HT-29 (cell line): Measurements from ENCODE around the gene ATP6V0D1. TPM values are rescaled to one million over a fixed set of nuclear protein-coding genes. Genes with fewer than 3 reads are reported as not detected.
"Not testable (repeated sequence)": the region's sequence is repeated elsewhere in the genome, so short reads cannot be mapped to it uniquely, and the experiment has no call there.

ENCODE experiments used
- DNase-seq: peaks from one replicate; pipeline ENCODE4 v3.0.0-alpha.2; 2015; ENCODE audit warnings: low spot score
- total RNA-seq: library from RNA; depleted of rRNA; stranded (reverse); fragments of >200 nt; shearing (Covaris generic); gene quantifications from 2 replicates; pipeline ENCODE4 v1.2.3, GENCODE V29; 2014

Gene ATP6V0D1
- total RNA-seq, 1 experiment from 2014 or later, result 99.5 TPM

DNA sequence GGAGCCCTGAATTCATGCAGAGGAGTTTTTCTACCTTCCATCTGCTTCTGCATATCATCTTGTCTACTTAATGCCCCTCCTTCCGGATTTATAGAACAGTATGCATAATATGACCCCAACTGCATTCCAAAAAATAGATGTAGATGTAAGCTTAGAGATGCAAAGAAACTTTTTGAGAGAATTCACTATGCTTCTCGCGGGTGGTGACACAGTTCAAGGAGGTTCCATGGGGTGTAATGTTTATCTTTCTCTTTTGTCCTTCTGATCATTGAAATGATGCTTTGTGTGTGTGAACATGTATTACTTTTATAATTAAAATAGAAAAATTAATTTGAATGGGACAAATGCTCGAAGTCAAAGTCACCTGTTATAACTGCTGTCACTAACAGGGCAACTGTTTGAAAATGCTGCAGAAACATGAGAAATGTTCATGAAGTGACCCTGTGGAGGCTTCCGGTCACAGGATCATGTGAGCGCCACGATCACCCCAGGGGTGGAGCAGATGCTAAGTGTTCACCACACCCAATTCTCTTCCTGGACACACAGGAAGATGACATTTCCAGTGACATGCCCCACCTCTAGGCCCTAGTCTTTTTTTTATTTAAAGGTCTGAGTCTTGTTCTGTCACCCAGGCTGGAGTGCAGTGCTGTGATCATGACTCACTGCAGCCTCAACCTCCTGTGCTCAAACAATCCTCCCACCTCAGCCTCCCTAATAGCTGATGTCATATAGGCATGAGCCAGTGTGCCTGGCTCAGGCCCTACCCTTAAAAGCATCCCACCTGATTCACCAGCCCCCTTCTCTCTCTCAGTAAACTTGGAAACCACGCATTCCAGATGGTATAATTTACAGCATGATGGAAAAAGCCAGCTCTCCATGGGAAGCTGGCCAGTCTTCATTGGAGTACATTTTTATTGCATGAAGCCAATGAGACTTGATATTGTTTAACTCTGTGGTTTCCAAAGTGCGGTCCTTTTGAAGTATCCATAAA, 23.4 kb upstream of the ATP6V0D1 start:
- no peak for DNase-seq

DNA sequence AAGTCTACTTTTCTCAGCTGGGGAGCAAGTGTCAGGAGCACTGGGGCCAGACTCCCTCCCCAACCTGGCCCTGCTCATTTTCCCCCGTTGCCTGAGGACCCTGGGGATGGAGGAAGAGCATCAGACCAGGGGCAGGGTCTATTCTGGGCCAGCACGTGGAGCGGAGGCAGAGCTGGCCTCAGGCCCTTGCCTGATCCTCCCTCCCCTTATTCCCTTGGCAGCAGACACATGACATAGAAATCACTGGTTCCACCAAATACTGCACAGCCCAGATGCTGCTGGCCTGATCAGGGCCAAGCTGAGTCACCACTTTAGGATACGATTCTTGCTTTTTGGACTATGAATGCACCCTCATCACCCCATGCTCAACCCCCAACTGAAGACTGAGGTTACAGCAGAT, 18.1 kb upstream of the ATP6V0D1 start:
- DNase-seq, result no peak

DNA sequence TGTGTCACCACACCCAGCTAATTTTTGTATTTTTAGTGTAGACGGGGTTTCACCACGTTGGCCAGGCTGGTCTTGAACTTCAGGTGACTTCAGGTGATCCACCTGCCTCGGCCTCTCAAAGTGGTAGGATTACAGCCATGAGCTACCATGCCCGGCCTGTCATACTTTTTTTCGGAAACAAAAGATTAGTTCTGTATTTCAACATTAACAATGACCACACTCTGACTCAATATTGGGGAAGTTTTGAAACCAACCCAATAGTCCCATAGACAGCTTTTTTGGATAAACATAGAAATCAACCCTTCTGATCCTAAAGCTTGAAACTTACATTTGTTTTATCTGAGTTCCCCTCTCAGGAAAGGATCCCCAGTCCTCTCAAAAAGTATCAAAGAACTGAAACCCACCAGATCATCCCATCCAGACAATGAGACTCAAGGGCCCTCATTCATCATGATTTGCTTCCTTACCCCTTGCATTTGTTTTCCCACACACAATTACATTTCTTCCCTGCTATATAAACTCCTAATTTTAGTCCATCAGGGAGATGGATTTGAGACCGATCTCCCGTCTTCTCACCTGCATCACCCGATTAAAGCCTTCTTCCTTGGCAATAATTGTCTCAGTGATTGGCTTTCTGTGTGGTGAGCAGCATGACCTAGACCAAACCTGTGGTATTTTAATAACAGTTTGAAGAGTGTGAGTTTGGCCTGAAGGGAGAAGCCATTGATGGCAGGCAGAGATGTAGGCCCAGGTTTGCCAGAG, 9.6 kb upstream of the ATP6V0D1 start:
- no peak for DNase-seq

GRCh38 chr16:67489401-67490083, 8.6 kb upstream of the ATP6V0D1 start:
- no peak for DNase-seq

DNA sequence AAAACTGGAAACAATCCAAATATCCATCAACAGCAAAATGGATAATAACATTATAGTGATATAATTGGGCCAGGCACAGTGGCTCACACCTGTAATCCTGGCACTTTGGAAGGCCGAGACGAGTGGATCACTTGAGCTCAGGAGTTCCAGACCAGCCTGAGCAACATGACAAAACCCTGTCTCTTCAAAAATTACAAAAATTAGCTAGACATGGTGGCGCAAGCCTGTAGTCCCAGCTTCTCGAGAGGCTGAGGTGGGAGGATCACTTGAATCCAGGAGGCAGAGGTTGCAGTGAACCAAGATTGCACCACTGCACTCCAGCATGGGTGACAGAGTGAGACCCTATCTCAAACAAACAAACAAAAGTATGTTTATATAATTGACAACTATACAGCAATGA, 6.6 kb upstream of the ATP6V0D1 start:
- DNase-seq, result not testable (repeated sequence)

GRCh38 chr16:67486805-67487204, 5.8 kb upstream of the ATP6V0D1 start:
- DNase-seq, result no peak

DNA sequence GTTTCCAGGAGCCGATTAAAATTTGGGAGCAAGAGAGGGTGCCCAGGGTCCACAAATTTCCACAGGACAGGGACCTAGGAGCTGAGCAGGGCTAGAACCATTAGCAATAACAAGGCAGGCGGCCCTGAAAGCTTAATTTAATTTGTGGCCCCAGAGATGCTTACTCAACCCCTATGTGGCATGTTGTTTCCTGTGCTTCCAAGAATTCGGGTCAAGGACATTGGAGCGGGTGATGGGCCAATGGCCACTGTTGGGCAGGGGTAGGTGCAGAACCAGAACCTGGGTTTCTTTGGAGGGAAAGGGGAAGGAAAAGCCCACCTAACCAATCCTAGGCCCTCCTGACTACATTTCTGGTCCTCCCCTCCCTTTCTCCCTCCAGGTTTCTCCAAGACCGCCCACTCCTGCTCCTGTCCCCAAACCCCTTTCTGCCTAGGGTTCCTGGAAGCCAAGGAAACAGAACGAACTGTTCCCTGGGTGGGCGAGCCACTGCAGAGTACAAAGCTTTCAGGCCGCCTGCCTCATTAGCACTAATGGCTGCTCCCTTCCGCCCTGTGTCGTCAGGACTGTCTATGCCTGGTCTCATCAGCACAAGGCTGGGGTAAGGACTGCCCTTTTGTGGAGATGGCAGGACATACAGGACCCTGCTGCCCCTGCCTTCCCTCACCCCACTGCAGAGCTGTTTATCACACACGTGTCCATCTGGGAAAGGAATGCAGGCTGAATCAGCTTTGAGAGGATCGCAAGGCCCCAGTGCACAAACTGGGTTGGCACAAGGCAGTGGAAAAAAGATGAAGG, 3.0 kb upstream of the ATP6V0D1 start:
- DNase-seq, result no peak

- DNase-seq, result no peak
These were observed 2.2 kb upstream of the ATP6V0D1 start, which contains the start of gene AGRP for GRCh38 chr16:67483150-67483549. Gene AGRP, minus strand, starts transcription at chr16:67483547. Its CDS starts 149 bp downstream, at chr16:67483398.

GRCh38 chr16:67482233-67482924, 1.4 kb upstream of the ATP6V0D1 start:
- DNase-seq, result no peak

- DNase-seq, result no peak
These were observed 740 bp upstream of the ATP6V0D1 start for GRCh38 chr16:67481561-67482232.

GRCh38 chr16:67477960-67478554, 2.9 kb downstream of the ATP6V0D1 start:
- DNase-seq, result no peak

- no peak for DNase-seq
These were observed 6.2 kb downstream of the ATP6V0D1 start for GRCh38 chr16:67474551-67475455.

GRCh38 chr16:67471758-67472384, 9.1 kb downstream of the ATP6V0D1 start:
- DNase-seq, result no peak

DNA sequence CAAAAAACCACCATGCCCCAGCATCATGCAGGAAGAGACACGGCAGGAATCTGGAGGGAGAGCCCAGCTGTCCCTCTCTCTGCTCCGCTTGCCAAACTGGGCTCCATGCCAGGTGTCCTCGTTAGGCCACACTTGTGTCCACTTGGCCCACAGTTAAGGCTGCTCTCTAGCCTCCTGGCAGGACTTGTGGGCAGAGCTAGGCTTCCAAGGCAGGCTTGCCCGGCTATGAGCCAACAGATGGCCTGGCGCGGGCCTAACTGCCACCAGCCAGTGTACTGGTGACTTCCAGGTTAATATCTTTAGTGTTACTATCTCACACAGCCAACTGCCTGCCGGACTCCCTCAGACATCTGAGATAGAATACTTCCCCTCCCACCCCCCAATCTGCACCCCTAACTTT, 10.6 kb downstream of the ATP6V0D1 start:
- DNase-seq, result no peak

DNA sequence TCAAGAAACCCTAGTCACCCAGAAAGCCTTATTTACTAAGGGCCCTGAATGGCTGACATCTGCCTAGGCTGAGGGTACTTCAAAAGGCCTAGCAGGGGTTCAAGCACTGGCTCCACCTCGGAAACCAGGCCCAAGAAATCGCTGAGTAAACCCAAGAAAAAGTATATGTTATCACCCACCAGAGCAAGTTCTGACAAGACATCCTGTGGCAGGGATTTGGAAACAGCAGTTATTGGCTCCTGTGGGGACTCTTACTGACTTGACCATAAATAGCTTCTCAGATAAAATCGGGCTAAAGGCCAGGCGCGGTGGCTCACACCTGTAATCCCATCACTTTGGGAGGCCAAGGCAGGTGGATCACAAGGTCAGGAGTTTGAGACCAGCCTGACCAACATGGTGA, 12.2 kb downstream of the ATP6V0D1 start:
- no peak for DNase-seq

- DNase-seq, result no peak
These were observed 14.4 kb downstream of the ATP6V0D1 start for GRCh38 chr16:67466581-67466980.

- DNase-seq, result no peak
These were observed 16.4 kb downstream of the ATP6V0D1 start for GRCh38 chr16:67464565-67464964.

GRCh38 chr16:67463691-67464090, 17.3 kb downstream of the ATP6V0D1 start:
- no peak for DNase-seq
